ENCODE results near the gene UTP14C. TPM values are rescaled to one million over a fixed set of nuclear protein-coding genes. Genes with fewer than 3 reads are reported as not detected.
"Not testable (repeated sequence)": the region's sequence is repeated elsewhere in the genome, so short reads cannot be mapped to it uniquely, and the experiment has no call there.

The UTP14C gene
- polyA plus RNA-seq, 6 donors from 2014 or later, result 0.93 to 3.4 (median 2.0) TPM; not detected in 1

DNA sequence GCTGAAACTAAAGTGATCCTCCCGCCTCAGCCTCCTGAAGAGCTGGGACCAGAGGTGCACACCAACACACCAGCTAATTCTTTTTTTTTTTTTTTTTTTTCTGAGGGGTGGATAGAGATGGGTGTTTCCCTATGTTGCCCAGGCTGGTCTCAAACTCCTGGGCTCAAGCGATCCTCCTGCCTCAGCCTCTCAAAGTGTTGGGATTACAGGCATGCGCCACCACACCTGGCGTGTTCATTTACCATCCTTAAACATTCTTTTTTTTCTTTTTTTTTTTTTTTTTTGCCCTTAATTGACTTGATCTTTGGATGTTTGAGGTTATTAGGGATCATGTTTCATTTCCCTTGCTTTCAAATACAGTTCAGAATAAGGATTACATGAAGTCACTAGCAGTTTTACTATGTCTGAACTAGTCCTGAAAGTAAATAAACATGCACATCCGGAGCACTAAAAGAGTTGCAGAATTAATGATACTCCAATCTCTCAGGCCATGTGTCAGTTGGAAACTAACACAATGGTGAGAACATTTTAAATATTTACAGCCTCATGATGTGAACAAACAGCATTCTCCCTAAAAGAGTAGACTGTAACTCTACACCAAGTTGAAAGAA is 10.2 kb downstream of the UTP14C start:
- Mint-ChIP-seq H3K36me3 (peaks cover 8 to 17% of the 10 kb centered on the region in 2 donors), H3K27me3 (no peaks in the 10 kb centered on the region), H3K4me1 (peaks cover 0 to 10% (median 10%) of the 10 kb centered on the region in 3 donors), H3K4me3 (no peak overlapping the region), H3K9me3 (peaks cover 0 to 2% (median 0%) of the 10 kb centered on the region in 7 donors), H3K27ac (no peak overlapping the region)
- no peak for DNase-seq
- no peak for ATAC-seq (ENCODE audit: low read depth in 2 of 2)

DNA sequence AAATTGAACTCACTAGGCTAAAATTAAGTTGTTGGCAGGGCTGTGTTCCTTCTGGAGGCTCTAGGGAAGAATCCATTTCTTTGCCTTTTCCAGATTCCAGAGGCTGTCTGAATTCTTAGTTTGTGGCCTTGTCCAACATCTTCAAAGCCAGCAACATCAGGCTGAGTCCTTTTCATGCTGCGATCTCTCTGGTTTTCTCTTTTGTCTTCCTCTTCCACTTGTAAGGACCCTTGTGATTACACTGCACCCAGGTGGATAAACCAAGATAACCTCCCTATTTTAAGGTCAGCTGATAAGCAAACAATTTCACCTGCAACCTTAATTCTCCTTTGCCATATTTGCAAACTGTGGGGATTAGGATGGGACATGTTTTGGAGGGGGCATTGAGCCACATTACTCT is 11.5 kb downstream of the UTP14C start:
- H3K27ac Mint-ChIP-seq, result no peak overlapping the region
- no peaks in the 10 kb centered on the region for H3K27me3 Mint-ChIP-seq
- H3K36me3 Mint-ChIP-seq, result peaks cover 5 to 8% of the 10 kb centered on the region in 2 donors
- DNase-seq, result no peak
- peaks cover 0 to 4% (median 4%) of the 10 kb centered on the region in 3 donors for H3K4me1 Mint-ChIP-seq
- ATAC-seq (ENCODE audit: low read depth in 2 of 2), result no peak
- H3K9me3 Mint-ChIP-seq, result peaks cover 0 to 5% (median 2%) of the 10 kb centered on the region in 7 donors
- H3K4me3 Mint-ChIP-seq, result no peak overlapping the region

DNA sequence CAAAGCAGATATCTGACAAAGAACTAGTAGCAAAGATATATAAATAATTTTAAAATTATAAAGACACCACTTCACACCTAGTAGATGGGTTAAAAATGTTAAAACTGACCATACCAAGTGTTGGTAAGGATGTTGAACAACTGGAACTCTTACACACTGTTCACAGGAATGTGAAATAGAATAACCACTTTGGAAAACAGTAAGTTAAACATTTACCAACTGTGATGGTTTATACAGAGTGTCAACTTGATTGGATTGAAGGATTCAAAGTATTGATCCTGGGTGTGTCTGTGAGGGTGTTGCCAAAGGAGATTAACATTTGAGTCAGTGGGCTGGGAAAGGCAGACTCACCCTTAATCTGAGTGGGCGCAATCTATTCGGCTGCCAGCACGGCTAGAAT is 19.2 kb downstream of the UTP14C start:
- peaks cover 7 to 23% (median 10%) of the 10 kb centered on the region in 7 donors for H3K9me3 Mint-ChIP-seq
- no peak overlapping the region for H3K4me3 Mint-ChIP-seq
- peaks cover 8 to 11% of the 10 kb centered on the region in 2 donors for H3K36me3 Mint-ChIP-seq
- ATAC-seq (ENCODE audit: low read depth in 2 of 2), result no peak
- DNase-seq, result no peak
- H3K27me3 Mint-ChIP-seq, result no peaks in the 10 kb centered on the region
- no peak overlapping the region for H3K27ac Mint-ChIP-seq
- H3K4me1 Mint-ChIP-seq, result no peaks in the 10 kb centered on the region

DNA sequence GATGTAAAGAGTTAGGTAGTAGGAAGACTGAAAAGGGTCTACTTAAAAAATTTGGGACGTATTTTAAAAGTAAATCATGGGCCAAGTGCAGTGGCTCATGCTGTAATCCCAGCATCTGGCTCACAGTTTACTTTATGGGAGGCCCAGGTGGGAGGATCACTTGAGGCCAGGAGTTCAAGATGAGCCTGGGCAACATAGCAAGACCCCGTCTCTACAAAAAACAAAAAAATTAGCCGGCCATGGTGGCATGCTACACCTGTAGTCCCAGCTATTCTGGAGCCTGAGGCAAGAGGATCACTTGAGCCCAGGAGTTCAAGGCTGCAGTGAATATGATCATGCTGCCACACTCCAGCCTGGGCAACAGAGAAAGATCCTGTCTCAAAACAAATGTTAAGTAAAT is 23.0 kb downstream of the UTP14C start:
- Mint-ChIP-seq H3K27ac (no peak overlapping the region), H3K36me3 (peaks cover 8 to 11% of the 10 kb centered on the region in 2 donors), H3K27me3 (no peaks in the 10 kb centered on the region), H3K9me3 (peaks cover 2 to 15% (median 8%) of the 10 kb centered on the region in 7 donors), H3K4me1 (no peaks in the 10 kb centered on the region), H3K4me3 (no peak overlapping the region)
- ATAC-seq (ENCODE audit: low read depth in 2 of 2), result no peak
- no peak for DNase-seq

DNA sequence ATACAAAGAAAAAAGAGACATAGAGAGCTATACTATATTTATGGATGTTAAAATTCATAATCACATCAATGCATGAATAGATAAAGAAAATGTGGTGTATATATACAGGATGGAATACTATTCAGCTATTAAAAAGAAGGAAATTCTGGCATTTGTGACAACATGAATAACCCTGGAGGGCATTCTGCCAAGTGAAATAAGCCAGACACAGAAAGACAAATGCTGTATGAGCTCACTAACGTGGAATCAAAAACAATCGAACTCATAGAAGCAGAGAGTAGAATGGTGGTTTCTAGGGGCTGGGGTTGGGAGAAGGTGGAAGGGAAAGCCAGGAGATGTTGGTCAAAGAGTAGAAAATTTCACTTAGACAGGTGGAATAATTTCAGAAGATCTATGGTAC is 24.0 kb downstream of the UTP14C start:
- no peaks in the 10 kb centered on the region for H3K4me1 Mint-ChIP-seq
- H3K36me3 Mint-ChIP-seq, result peaks cover 8 to 10% of the 10 kb centered on the region in 2 donors
- H3K27ac Mint-ChIP-seq, result peak overlapping the region in 2 of 6 donors; percentile 6 to 18
- no peak for ATAC-seq (ENCODE audit: low read depth in 2 of 2)
- no peaks in the 10 kb centered on the region for H3K27me3 Mint-ChIP-seq
- no peak overlapping the region for H3K4me3 Mint-ChIP-seq
- peaks cover 3 to 14% (median 7%) of the 10 kb centered on the region in 7 donors for H3K9me3 Mint-ChIP-seq
- DNase-seq, result no peak

DNA sequence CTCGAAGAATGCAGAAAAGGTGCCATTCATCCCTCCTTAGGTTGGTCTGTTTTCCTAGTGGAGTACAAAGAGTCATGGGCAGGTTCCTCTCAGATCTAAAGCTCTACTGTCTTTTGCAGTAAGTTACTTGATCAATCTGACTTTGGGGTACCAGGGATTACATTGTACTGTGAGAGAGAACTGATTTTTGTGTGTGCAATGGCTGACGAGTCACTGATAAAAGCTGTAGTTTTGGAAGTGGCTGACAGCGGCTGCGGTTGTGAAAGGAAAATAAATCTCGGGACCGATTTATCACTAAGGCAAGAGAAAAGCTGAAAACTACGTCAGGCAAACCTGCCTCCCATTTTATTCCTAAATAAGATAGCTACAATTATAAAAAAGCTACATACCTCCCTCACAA is 26.9 kb downstream of the UTP14C start:
- H3K27ac Mint-ChIP-seq, result no peak overlapping the region
- H3K27me3 Mint-ChIP-seq, result no peaks in the 10 kb centered on the region
- H3K4me1 Mint-ChIP-seq, result no peaks in the 10 kb centered on the region
- H3K4me3 Mint-ChIP-seq, result no peak overlapping the region
- no peak for DNase-seq
- no peaks in the 10 kb centered on the region for H3K36me3 Mint-ChIP-seq
- ATAC-seq (ENCODE audit: low read depth in 2 of 2), result no peak
- peaks cover 1 to 18% (median 8%) of the 10 kb centered on the region in 7 donors for H3K9me3 Mint-ChIP-seq

DNA sequence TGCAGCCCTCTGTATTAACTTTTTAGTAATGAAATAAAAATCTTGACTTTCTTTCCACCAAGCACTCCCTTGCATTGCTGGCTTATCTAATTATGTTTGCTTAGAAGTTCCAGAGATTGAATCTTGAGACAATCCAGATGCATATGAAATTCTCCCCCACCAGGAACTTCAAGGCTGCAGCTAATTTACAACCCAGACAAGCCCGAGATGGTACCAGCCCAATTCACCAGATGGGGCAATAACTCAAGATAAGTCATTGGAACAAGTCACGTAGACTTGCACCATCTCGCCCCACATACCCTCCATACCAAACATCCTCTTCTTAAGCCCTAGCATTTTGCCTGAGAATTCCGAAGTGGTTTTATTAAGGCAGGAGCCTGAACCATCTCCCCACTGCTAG is 29.0 kb downstream of the UTP14C start:
- no peaks in the 10 kb centered on the region for H3K4me1 Mint-ChIP-seq
- H3K9me3 Mint-ChIP-seq, result peaks cover 4 to 18% (median 7%) of the 10 kb centered on the region in 7 donors
- H3K36me3 Mint-ChIP-seq, result no peaks in the 10 kb centered on the region
- no peak for ATAC-seq (ENCODE audit: low read depth in 2 of 2)
- no peaks in the 10 kb centered on the region for H3K27me3 Mint-ChIP-seq
- H3K4me3 Mint-ChIP-seq, result no peak overlapping the region
- no peak overlapping the region for H3K27ac Mint-ChIP-seq
- no peak for DNase-seq

DNA sequence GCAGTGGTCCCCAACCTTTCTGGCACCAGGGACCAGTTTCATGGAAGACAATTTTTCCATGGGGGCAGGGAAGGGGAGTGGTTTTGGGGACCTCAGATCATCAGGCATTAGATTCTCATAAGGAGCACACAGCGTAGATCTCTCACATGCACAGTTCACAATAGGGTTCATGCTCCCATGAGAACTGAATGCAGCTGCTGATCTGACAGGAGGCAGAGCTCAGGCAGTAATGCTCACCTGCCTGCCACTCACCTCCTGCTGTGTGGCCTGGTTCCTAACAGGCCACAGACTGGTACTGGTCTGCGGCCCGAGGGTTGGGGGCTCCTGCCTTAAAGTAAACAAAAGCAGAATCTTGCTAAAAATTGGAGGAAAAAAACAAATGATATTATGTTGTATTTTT is 36.6 kb downstream of the UTP14C start:
- ATAC-seq (ENCODE audit: low read depth in 2 of 2); H3K4me3 Mint-ChIP-seq; H3K27ac Mint-ChIP-seq; H3K36me3 Mint-ChIP-seq; H3K4me1 Mint-ChIP-seq; DNase-seq; H3K27me3 Mint-ChIP-seq: not testable (repeated sequence)
- H3K9me3 Mint-ChIP-seq, result peaks cover 3 to 35% (median 18%) of the 10 kb centered on the region in 7 donors

DNA sequence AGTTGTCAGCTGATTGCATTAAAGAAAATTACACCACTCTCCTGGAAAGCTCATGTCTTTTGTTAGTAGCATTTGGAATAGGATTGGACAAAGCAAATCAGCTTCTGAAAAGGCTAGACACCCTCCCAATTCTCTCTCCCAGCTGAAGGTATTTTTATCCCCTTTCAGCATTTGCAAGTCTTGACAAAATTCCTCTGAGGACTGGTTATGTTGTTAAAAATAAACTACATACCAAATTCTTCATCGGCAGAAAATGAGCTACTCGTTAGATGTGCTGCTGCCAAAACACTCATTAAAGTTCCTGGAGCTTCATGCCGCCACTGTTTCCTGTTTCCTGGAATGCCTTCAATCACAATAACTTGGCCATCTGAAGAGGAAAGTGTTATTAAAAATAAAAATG is 37.1 kb downstream of the UTP14C start:
- Mint-ChIP-seq H3K4me3 (no peak overlapping the region), H3K36me3 (no peaks in the 10 kb centered on the region)

DNA sequence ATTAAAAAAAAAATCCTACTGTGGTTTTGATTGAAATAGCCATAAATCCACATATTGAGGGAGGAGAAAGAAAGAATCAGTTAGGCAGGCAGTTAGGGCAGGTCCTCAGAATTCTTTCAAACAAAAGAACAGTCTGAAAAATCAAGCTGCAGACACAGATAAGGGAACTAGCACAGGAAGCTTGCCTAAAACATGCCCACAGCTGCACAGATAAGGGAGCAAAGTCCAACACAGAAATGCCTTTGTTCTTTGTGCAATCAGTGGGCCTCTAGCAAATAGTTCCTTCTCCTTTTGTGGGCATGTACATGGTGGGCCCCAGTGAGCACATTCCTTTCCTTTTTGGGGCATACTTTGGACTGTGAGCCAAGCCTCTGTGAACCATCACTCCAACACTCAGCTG is 42.7 kb downstream of the UTP14C start:
- Mint-ChIP-seq H3K36me3 (peaks cover 9 to 22% of the 10 kb centered on the region in 2 donors), H3K4me3 (peak overlapping the region in 1 of 8 donors; percentile 21), H3K4me1 (no peaks in the 10 kb centered on the region), H3K27me3 (peaks cover 15 to 25% (median 22%) of the 10 kb centered on the region in 3 donors), H3K27ac (no peak overlapping the region), H3K9me3 (peaks cover 14 to 67% (median 44%) of the 10 kb centered on the region in 7 donors)
- no peak for DNase-seq
- no peak for ATAC-seq (ENCODE audit: low read depth in 2 of 2)

More for the DNA sequence above, 37.1 kb downstream of the UTP14C start:
- no peak for DNase-seq
- Mint-ChIP-seq H3K27ac (no peak overlapping the region), H3K4me1 (no peaks in the 10 kb centered on the region), H3K27me3 (no peaks in the 10 kb centered on the region), H3K9me3 (peaks cover 3 to 38% (median 18%) of the 10 kb centered on the region in 7 donors)
- no peak for ATAC-seq (ENCODE audit: low read depth in 2 of 2)

DNA sequence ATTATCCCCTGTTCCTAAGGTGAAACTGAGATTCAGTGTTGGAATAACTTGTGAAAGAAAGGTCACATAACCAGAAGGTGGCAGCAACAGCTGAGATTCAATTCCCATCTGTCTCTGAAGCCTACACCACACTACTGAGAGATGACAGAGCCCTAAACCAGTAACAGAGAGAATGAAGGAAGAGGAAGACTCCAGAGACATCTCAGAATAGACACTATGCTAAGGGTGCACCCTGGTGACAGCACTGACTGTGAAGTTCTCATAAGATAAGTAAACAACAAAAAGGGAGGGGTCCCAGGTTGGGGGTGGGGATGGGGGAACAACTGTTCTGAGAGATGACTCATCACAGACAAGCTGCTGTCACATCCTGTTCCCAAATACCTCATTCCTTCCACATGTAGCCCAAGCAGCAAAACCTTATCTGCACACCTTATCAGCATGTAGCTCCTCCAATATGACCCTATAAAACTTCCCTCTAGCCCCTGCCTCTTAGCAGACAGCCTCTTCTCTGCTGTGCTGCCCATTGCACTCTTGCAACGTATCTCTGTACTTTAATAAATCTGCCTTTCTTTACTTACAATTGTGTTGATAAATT is 46.5 kb downstream of the UTP14C start:
- Mint-ChIP-seq H3K27ac (no peak overlapping the region), H3K27me3 (peaks cover 25 to 33% (median 28%) of the 10 kb centered on the region in 3 donors), H3K4me1 (no peaks in the 10 kb centered on the region), H3K36me3 (peaks cover 9 to 22% of the 10 kb centered on the region in 2 donors), H3K4me3 (no peak overlapping the region), H3K9me3 (peaks cover 13 to 55% (median 34%) of the 10 kb centered on the region in 7 donors)
- ATAC-seq (ENCODE audit: low read depth in 2 of 2) (no peak), DNase-seq (no peak)

Other genes with a start within 250 kb of the UTP14C start
- gene DHRS12, start 220.5 kb upstream of the UTP14C start, polyA plus RNA-seq (ENCODE audit: low read depth in 6 of 6), result 10 to 100 TPM; 18.5 to 26.6 (median 22.3) TPM
- gene TMEM272, start 179.5 kb upstream of the UTP14C start, polyA plus RNA-seq (ENCODE audit: low read depth in 6 of 6), result under 1 TPM in 2 of 6 donors, not detected in 4; 0.09 to 0.11 TPM
- not detected for gene CCDC70, start 162.7 kb upstream of the UTP14C start, polyA plus RNA-seq (ENCODE audit: low read depth in 6 of 6)
- gene ATP7B, start 13.2 kb upstream of the UTP14C start, polyA plus RNA-seq (ENCODE audit: low read depth in 6 of 6), result under 1 TPM in 1 of 6 donors, not detected in 5; 0.04 TPM
- gene ALG11, start 12.3 kb upstream of the UTP14C start, polyA plus RNA-seq (ENCODE audit: low read depth in 6 of 6), result 10 to 100 TPM; 16.3 to 36.6 (median 28.7) TPM
- gene NEK5, start 104.4 kb downstream of the UTP14C start, polyA plus RNA-seq (ENCODE audit: low read depth in 6 of 6), result under 1 TPM in 4 of 6 donors, not detected in 2; 0.17 to 0.28 (median 0.21) TPM
- 1 to 10 TPM; 2.5 to 5.7 (median 3.8) TPM for gene NEK3, start 134.9 kb downstream of the UTP14C start, polyA plus RNA-seq (ENCODE audit: low read depth in 6 of 6)

All from naive B cell (primary cell).